DMS53 treated with DMSO at 0.1 percent for 48 hours (cell line): ENCODE data around the gene REG1B.
"Not testable (repeated sequence)": the region's sequence is repeated elsewhere in the genome, so short reads cannot be mapped to it uniquely, and the experiment has no call there.

Source experiments
- DNase-seq: peaks from one replicate; lab custom pipeline; 2025; ENCODE audit not compliant: unreplicated experiment; lab: John Stamatoyannopoulos, UW

Gene REG1B

GRCh38 chr2:79084495-79085135, 3.2 kb downstream of the REG1B start:
- DNase-seq = no peak

GRCh38 chr2:79083597-79084251, 4.1 kb downstream of the REG1B start:
- no peak for DNase-seq

DNA sequence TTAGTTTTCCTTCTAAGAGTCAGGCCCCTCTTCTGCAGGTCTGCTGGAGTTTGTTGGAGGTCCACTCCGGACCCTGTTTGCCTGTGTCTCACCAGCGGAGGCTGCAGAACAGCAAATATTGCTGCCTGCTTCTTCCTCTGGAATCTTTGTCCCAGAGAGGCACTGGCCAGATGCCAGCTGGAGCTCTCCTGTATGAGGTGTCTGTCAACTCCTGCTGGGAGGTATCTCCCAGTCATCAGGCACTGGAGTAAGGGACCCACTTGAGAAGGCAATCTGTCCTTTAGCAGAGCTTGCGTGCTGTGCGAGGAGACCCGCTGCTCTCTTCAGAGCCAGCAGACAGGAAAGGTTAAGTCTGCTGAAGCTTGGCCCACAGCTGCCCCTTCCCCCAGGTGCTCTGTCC, 4.8 kb downstream of the REG1B start:
- DNase-seq = no peak

DNA sequence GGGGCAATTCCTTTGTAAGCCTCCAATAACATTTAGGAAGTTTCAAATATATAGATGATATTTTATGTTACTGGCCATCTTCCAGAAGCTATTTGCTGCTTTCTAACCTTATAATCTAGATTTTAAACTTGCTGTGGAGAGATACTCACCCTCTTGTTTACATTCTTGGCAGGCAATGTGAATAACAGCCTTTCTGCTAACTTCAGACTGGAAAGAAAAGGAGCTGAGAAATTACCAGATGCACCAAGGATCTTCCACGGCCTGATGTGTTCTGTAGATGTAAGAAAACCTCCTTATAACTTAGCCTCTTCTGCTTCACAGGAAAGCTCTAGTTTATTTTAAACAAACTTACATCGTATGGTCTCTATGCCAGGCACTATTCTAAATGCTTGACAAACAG, 16.7 kb downstream of the REG1B start:
- DNase-seq = no peak

GRCh38 chr2:79065201-79065600, 22.6 kb downstream of the REG1B start:
- DNase-seq = no peak

- DNase-seq = not testable (repeated sequence)
These were observed 33.0 kb downstream of the REG1B start for GRCh38 chr2:79054769-79055168.

- DNase-seq = not testable (repeated sequence)
These were observed 34.3 kb downstream of the REG1B start for GRCh38 chr2:79053486-79053885.

DNA sequence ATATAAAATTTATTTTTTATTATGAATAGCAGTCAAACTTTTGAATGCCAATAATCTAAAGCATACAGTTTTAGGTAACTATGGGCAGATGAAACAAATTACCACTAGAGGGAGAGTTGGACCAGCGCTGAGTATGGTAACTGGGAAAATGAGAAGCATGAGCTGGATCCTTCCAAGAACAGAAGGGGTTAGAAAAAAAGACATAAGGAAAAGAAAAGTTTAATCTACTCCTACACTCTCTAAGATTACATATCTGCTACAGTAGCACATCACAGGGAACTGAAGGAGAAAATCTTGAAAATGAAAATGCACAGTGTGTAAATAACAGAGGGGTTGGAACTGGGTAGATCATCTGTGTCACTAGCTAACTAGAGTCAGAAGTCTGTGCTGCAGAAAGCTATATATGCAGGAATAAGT, 46.8 kb downstream of the REG1B start:
- DNase-seq = peak; percentile 15

- DNase-seq = no peak
These were observed 47.8 kb downstream of the REG1B start for GRCh38 chr2:79039944-79040343.
